GM19239 (cell line): Measurements from ENCODE around the gene PCDH1.

Experiments
- DNase-seq: peaks from one replicate; pipeline ENCODE4 v3.0.0; 2011; ENCODE audit warnings: low spot score; ENCODE audit not compliant: insufficient read length
- FAIRE-seq: peaks from 2 replicates; lab custom pipeline; 2011; peaks lifted over from hg19 to GRCh38; lab: Jason Lieb, UNC

Gene PCDH1

GRCh38 chr5:141875022-141875740 lies 3.0 kb downstream of the PCDH1 start:
- FAIRE-seq = no peak
- no peak for DNase-seq

- FAIRE-seq = no peak
- DNase-seq = no peak
Observed at GRCh38 chr5:141874262-141874964, 3.8 kb downstream of the PCDH1 start.

GRCh38 chr5:141873933-141874261 lies 4.3 kb downstream of the PCDH1 start:
- FAIRE-seq = no peak

GRCh38 chr5:141872496-141873356 lies 5.5 kb downstream of the PCDH1 start:
- DNase-seq (no peak), FAIRE-seq (no peak)

More at GRCh38 chr5:141873933-141874261, 4.3 kb downstream of the PCDH1 start:
- no peak for DNase-seq

GRCh38 chr5:141871870-141872269 lies 6.3 kb downstream of the PCDH1 start:
- FAIRE-seq = no peak

GRCh38 chr5:141870871-141871270 lies 7.3 kb downstream of the PCDH1 start:
- FAIRE-seq (no peak), DNase-seq (no peak)

More at GRCh38 chr5:141871870-141872269, 6.3 kb downstream of the PCDH1 start:
- no peak for DNase-seq

GRCh38 chr5:141870228-141870627 lies 8.0 kb downstream of the PCDH1 start:
- no peak for DNase-seq
- no peak for FAIRE-seq

- DNase-seq (no peak), FAIRE-seq (no peak)
Observed at GRCh38 chr5:141869514-141869913, 8.7 kb downstream of the PCDH1 start.

- no peak for FAIRE-seq
- no peak for DNase-seq
Observed at GRCh38 chr5:141869040-141869439, 9.2 kb downstream of the PCDH1 start.

- no peak for FAIRE-seq
- no peak for DNase-seq
Observed at GRCh38 chr5:141868541-141868940, 9.7 kb downstream of the PCDH1 start.

- FAIRE-seq (no peak), DNase-seq (no peak)
Observed at GRCh38 chr5:141867651-141868050, 10.6 kb downstream of the PCDH1 start.

GRCh38 chr5:141867139-141867538 lies 11.1 kb downstream of the PCDH1 start:
- FAIRE-seq = no peak
- DNase-seq = no peak

GRCh38 chr5:141866096-141866495 lies 12.1 kb downstream of the PCDH1 start:
- DNase-seq (no peak), FAIRE-seq (no peak)

GRCh38 chr5:141865406-141865805 lies 12.8 kb downstream of the PCDH1 start:
- FAIRE-seq (no peak), DNase-seq (no peak)

GRCh38 chr5:141864371-141865370 lies 13.5 kb downstream of the PCDH1 start:
- FAIRE-seq (no peak), DNase-seq (no peak)

- FAIRE-seq (no peak), DNase-seq (no peak)
Observed at GRCh38 chr5:141863569-141864178, 14.5 kb downstream of the PCDH1 start.

GRCh38 chr5:141862936-141863543 lies 15.2 kb downstream of the PCDH1 start:
- DNase-seq (no peak), FAIRE-seq (no peak)

GRCh38 chr5:141861194-141861593 lies 17.0 kb downstream of the PCDH1 start:
- DNase-seq (no peak), FAIRE-seq (no peak)
